K562 (cell line): ENCODE data around the gene ACTR3. TPM values are rescaled to one million over a fixed set of nuclear protein-coding genes. Genes with fewer than 3 reads are reported as not detected.

Experiments
- ATAC-seq: fragments of 200-7000 bp; cut with Tn5 transposase; 3 replicates; pipeline ENCODE4 v1.9.1; 2020; ENCODE audit warnings: moderate library complexity
- BruUV-seq: library from RNA; stranded (reverse); fragments of 400-500 nt; replicated peaks from 2 replicates; lab custom pipeline; 2021; lab: Mats Ljungman, UMichigan
- CTCF ChIA-PET: fragments of 300-600 bp; formaldehyde crosslinking; extraction: SDS; loops from one replicate; lab custom pipeline; 2021; ENCODE audit warnings: low intra/inter-chr PET ratio; lab: Yijun Ruan, JAX
- POLR2A ChIA-PET: fragments of 300-600, 350-650 bp; sonication (Branson Sonifier 250); formaldehyde crosslinking; extraction: SDS; loops from one replicate; lab custom pipeline; 2021; ENCODE audit warnings: antibody characterized with exemption, inconsistent platforms; lab: Yijun Ruan, JAX
- DNase-seq, 4 experiments: peaks; one replicate each; pipeline versions ENCODE4 v3.0.0 to v3.0.0-alpha.2; 2011 to 2018; ENCODE audit warnings: low spot score in 3 of 4, mixed read lengths in 3 of 4; ENCODE audit errors: extremely low read depth in 1 of 4
- FAIRE-seq: peaks from 2 replicates; lab custom pipeline; 2011; peaks lifted over from hg19 to GRCh38; lab: Jason Lieb, UNC
- H2AFZ ChIP-seq: 2 replicates; pipeline ENCODE4 v1.6.0; 2011; ENCODE audit warnings: low read depth, low read length, control low read depth, inconsistent platforms
- H3K27ac ChIP-seq: fragments of 200-600 bp; 3 replicates; pipeline ENCODE4 v1.8.0; 2011; ENCODE audit warnings: low read depth, mild to moderate bottlenecking, control low read depth, inconsistent platforms, low read length, moderate library complexity, mixed read lengths; ENCODE audit errors: extremely low read depth
- H3K27me3 ChIP-seq, 2 experiments: fragments of 300-600 bp in 1 of 2; 2 replicates in 1 of 2; 3 replicates in 1 of 2; pipeline versions ENCODE4 v1.6.0 to v1.8.0; 2011; ENCODE audit warnings: inconsistent platforms in 2 of 2, low read length in 2 of 2, mild to moderate bottlenecking in 1 of 2, mixed read lengths in 1 of 2, moderate library complexity in 1 of 2; ENCODE audit not compliant: control insufficient read depth in 2 of 2, insufficient read depth in 2 of 2
- H3K36me3 ChIP-seq: fragments of 300-600 bp; 3 replicates; pipeline ENCODE4 v1.8.0; 2011; ENCODE audit warnings: mild to moderate bottlenecking, low read length, inconsistent platforms; ENCODE audit not compliant: control insufficient read depth, insufficient read depth
- H3K4me1 ChIP-seq, 2 experiments: fragments of 200-600 bp in 1 of 2; replicated peaks in 1 of 2; 2 replicates in 1 of 2; 3 replicates in 1 of 2; pipeline versions ENCODE4 v1.5.1 to v1.8.0; 2011; ENCODE audit warnings: inconsistent platforms in 2 of 2, low read length in 2 of 2, mild to moderate bottlenecking in 1 of 2, mixed read lengths in 1 of 2, moderate library complexity in 1 of 2; ENCODE audit not compliant: control insufficient read depth in 2 of 2, insufficient read depth in 2 of 2
- H3K4me2 ChIP-seq: 2 replicates; pipeline ENCODE4 v1.6.1; 2011; ENCODE audit warnings: low read length, control low read depth, inconsistent platforms, mixed read lengths; ENCODE audit not compliant: insufficient read depth
- H3K4me3 ChIP-seq: fragments of 200-600 bp; sonication (generic), shearing (Covaris generic); 2 replicates; pipeline ENCODE4 v1.5.1; 2016; ENCODE audit warnings: control low read depth, inconsistent platforms
- H3K79me2 ChIP-seq: fragments of 200-600 bp; 3 replicates; pipeline ENCODE4 v1.8.0; 2011; ENCODE audit warnings: low read length, inconsistent platforms; ENCODE audit not compliant: control insufficient read depth, insufficient read depth
- H3K9ac ChIP-seq, 2 experiments: 2 replicates each; pipeline versions ENCODE4 v1.6.0 to v1.6.1; 2011; ENCODE audit warnings: low read depth in 2 of 2, low read length in 2 of 2, control low read depth in 1 of 2, inconsistent platforms in 1 of 2, mild to moderate bottlenecking in 1 of 2, mixed read lengths in 1 of 2; ENCODE audit not compliant: insufficient read depth in 1 of 2
- H3K9me1 ChIP-seq: one replicate; pipeline ENCODE4 v1.6.0; 2011; ENCODE audit warnings: inconsistent platforms, mild to moderate bottlenecking, low read length, moderate library complexity; ENCODE audit not compliant: control insufficient read depth, insufficient read depth
- H3K9me3 ChIP-seq: replicated peaks from 2 replicates; pipeline ENCODE4 v1.5.1; 2011; ENCODE audit warnings: low read depth, low read length, inconsistent platforms; ENCODE audit not compliant: control insufficient read depth, insufficient read depth
- H4K20me1 ChIP-seq: replicated peaks from 2 replicates; pipeline ENCODE4 v1.6.1; 2011; ENCODE audit warnings: low read length, inconsistent platforms, mixed read lengths; ENCODE audit not compliant: control insufficient read depth, insufficient read depth
- CAMTA2 ChIP-seq: fragments of 250-450 bp; sonication (Bioruptor Pico); conservative IDR thresholded peaks from 2 replicates; pipeline ENCODE4 v1.5.1; 2022
- ELK3 ChIP-seq: fragments of 450-650 bp; formaldehyde crosslinking; IDR thresholded peaks from 2 replicates; pipeline ENCODE4 v1.4.0; 2020; ENCODE audit warnings: mild to moderate bottlenecking
- GTF3C2 ChIP-seq: IDR thresholded peaks from 3 replicates; pipeline ENCODE4 v1.6.1; 2011; ENCODE audit warnings: borderline replicate concordance, mild to moderate bottlenecking, moderate library complexity; ENCODE audit not compliant: insufficient read length; ENCODE audit errors: extremely low read depth
- HNRNPL ChIP-seq: fragments of 200-400 bp; formaldehyde crosslinking; IDR thresholded peaks from 2 replicates; pipeline ENCODE4 v1.6.1; 2017; ENCODE audit warnings: low read depth, mild to moderate bottlenecking, low read length
- KAT2B ChIP-seq: IDR thresholded peaks from one replicate; pipeline ENCODE4 v1.6.1; 2012; ENCODE audit warnings: low read depth, mild to moderate bottlenecking, control low read depth, inconsistent platforms, low read length, moderate library complexity
- PCBP2 ChIP-seq: fragments of 200-400 bp; formaldehyde crosslinking; IDR thresholded peaks from 2 replicates; pipeline ENCODE4 v1.6.1; 2018; ENCODE audit warnings: low read length, low read depth, mild to moderate bottlenecking, moderate library complexity; ENCODE audit not compliant: poor library complexity, severe bottlenecking
- SMARCA5 ChIP-seq: fragments of 450-650 bp; IDR thresholded peaks from 2 replicates; pipeline ENCODE4 v1.6.1; 2016
- ZNF174 ChIP-seq: fragments of 250-450 bp; sonication (Bioruptor Pico); IDR thresholded peaks from 2 replicates; pipeline ENCODE4 v1.4.0; 2020; ENCODE audit warnings: mild to moderate bottlenecking
- ZNF444 ChIP-seq: fragments of 250-450 bp; sonication (Bioruptor Pico); IDR thresholded peaks from 2 replicates; pipeline ENCODE4 v1.4.0; 2020; ENCODE audit warnings: mild to moderate bottlenecking, moderate library complexity
- WGBS: fragments of 100-300 bp; shearing (Covaris generic); methylation state at CpG from one replicate; pipeline ENCODE4 v1.1.6; 2016; ENCODE audit warnings: low coverage, mixed read lengths; ENCODE audit not compliant: insufficient coverage; ENCODE audit errors: missing lambda C conversion rate; 5-methylcytosine and 5-hydroxymethylcytosine counted together
- in situ Hi-C: fragments of 300-500 bp; cut with MboI; formaldehyde crosslinking; loops from 4 replicates; pipeline ENCODE4 v1.15.0; 2018; ENCODE audit warnings: inconsistent platforms, mixed read lengths
- intact Hi-C: fragments of 100-400 bp; cut with micrococcal nuclease; formaldehyde crosslinking; loops from 2 replicates; pipeline ENCODE4 v1.14.2; 2022
- polyA plus RNA-seq, 8 experiments: library from polyadenylated mRNA; depleted of rRNA in 4 of 8; stranded (reverse) in 5 of 8; unstranded in 3 of 8; fragments of >200 nt; fragmentation: Nextera tagmentation in 2 of 8; fragmentation: Illumina TruSeq in 1 of 8; extraction: Ambion mirVana in 2 of 8; extraction: Trizol in 1 of 8; gene quantifications; 2 replicates each; pipeline versions ENCODE4 v1.2.1 to v1.2.3, GENCODE V29; 2011 to 2014; ENCODE audit warnings: inconsistent platforms in 1 of 8, missing spikeins in 1 of 8
- total RNA-seq, 7 experiments: library from RNA; depleted of rRNA in 6 of 7; stranded (reverse); fragments of >200 nt in 6 of 7; fragmentation: Illumina TruSeq in 2 of 7; extraction: Trizol in 2 of 7; gene quantifications; 2 replicates each; pipeline versions ENCODE4 v1.2.1 to v1.2.3, GENCODE V29; 2011 to 2021; ENCODE audit warnings: low replicate concordance in 1 of 7

The ACTR3 gene
- total and polyA plus RNA-seq, 9 of the 15 experiments (the other 6 are each of a cell fraction or from before 2014, with no cell fraction given), result 49.0 to 354 (median 249) TPM

GRCh38 chr2:113891265-113891959, 1.5 kb downstream of the ACTR3 start:
- BruUV-seq, result no TSS peak
- no peak for DNase-seq
- peak overlapping the region; percentile 89 for H3K4me2 ChIP-seq
- ChIA-PET CTCF (no interaction called here), POLR2A (no interaction called here)
- intact Hi-C loops (loop anchor here (5.0 kb wide), 1 partner anchor 69 kb away; no protein-coding TSS in a partner anchor), in situ Hi-C loops (no loop called here)
- no peaks in the 10 kb centered on the region for H3K9me1 ChIP-seq
- no peaks in the 10 kb centered on the region for H3K27me3 ChIP-seq
- peak overlapping the region; percentile 92 for H3K27ac ChIP-seq
- H3K36me3 ChIP-seq, result peaks cover 15% of the 10 kb centered on the region; the same call in 1 of the 3 replicates
- H2AFZ ChIP-seq, result no peak overlapping the region
- H3K9ac ChIP-seq, result peak overlapping the region; percentile 92 to 98; a peak in 3 of 4 replicates
- peak overlapping the region; percentile 86 for H3K4me3 ChIP-seq
- 0% methylated on average over 5 of the region's 5 CpGs for WGBS
- no peak for FAIRE-seq
- no peak for ATAC-seq
- H4K20me1 ChIP-seq, result peaks cover 14% of the 10 kb centered on the region
- peaks cover 22 to 37% of the 10 kb centered on the region in 2 experiments for H3K4me1 ChIP-seq
- no peaks in the 10 kb centered on the region for H3K9me3 ChIP-seq
- H3K79me2 ChIP-seq, result peaks cover 86% of the 10 kb centered on the region
- TF ChIP-seq GTF3C2, result no peak
- no peak for TF ChIP-seq SMARCA5
- TF ChIP-seq PCBP2, result no peak
- TF ChIP-seq ELK3, result no peak
- no peak for TF ChIP-seq KAT2B
- no peak for TF ChIP-seq ZNF174 (CRISPR knock-in tag)
- TF ChIP-seq CAMTA2 (CRISPR knock-in tag), result no peak
- TF ChIP-seq HNRNPL, result no peak
- TF ChIP-seq ZNF444 (CRISPR knock-in tag), result no peak
